ENCODE measurements around the gene DLX6.

DLX6 gene

GRCh38 chr7:97005183-97006054 is at the start of gene DLX6:
Gene DLX6, plus strand, starts transcription at chr7:97005553. Its CDS starts 425 bp downstream, at chr7:97005978.
- no peak for DNase-seq (ENCODE audit: low read depth)

GRCh38 chr7:96959135-96959534 is 46.2 kb upstream of the DLX6 start:
- no peak for DNase-seq (ENCODE audit: low read depth)

GRCh38 chr7:96962221-96962885 is 43.0 kb upstream of the DLX6 start:
- no peak for DNase-seq (ENCODE audit: low read depth)

GRCh38 chr7:96968981-96969380 is 36.4 kb upstream of the DLX6 start:
- no peak for DNase-seq (ENCODE audit: low read depth)

- no peak for DNase-seq (ENCODE audit: low read depth)
These were observed 34.6 kb upstream of the DLX6 start for GRCh38 chr7:96970739-96971138.

- no peak for DNase-seq (ENCODE audit: low read depth)
These were observed 31.4 kb upstream of the DLX6 start for GRCh38 chr7:96973986-96974385.

- no peak for DNase-seq (ENCODE audit: low read depth)
These were observed 29.2 kb upstream of the DLX6 start for GRCh38 chr7:96976106-96976505.

GRCh38 chr7:96977445-96977844 is 27.9 kb upstream of the DLX6 start:
- no peak for DNase-seq (ENCODE audit: low read depth)

- DNase-seq (ENCODE audit: low read depth), result no peak
These were observed 25.6 kb upstream of the DLX6 start for GRCh38 chr7:96979551-96980276.

- DNase-seq (ENCODE audit: low read depth), result no peak
These were observed 22.8 kb upstream of the DLX6 start for GRCh38 chr7:96982586-96982985.

GRCh38 chr7:96985992-96986391 is 19.4 kb upstream of the DLX6 start:
- DNase-seq (ENCODE audit: low read depth), result no peak

GRCh38 chr7:96986901-96987300 is 18.5 kb upstream of the DLX6 start:
- no peak for DNase-seq (ENCODE audit: low read depth)

- no peak for DNase-seq (ENCODE audit: low read depth)
These were observed 17.6 kb upstream of the DLX6 start for GRCh38 chr7:96987719-96988118.

- no peak for DNase-seq (ENCODE audit: low read depth)
These were observed 16.0 kb upstream of the DLX6 start for GRCh38 chr7:96989241-96989858.

- no peak for DNase-seq (ENCODE audit: low read depth)
These were observed 15.5 kb upstream of the DLX6 start for GRCh38 chr7:96989859-96990317.

GRCh38 chr7:96991546-96992191 is 13.7 kb upstream of the DLX6 start:
- DNase-seq (ENCODE audit: low read depth), result no peak

- no peak for DNase-seq (ENCODE audit: low read depth)
These were observed 13.0 kb upstream of the DLX6 start for GRCh38 chr7:96992192-96993005.

GRCh38 chr7:96993094-96993865 is 12.1 kb upstream of the DLX6 start:
- DNase-seq (ENCODE audit: low read depth), result no peak

GRCh38 chr7:96993980-96994379 is 11.4 kb upstream of the DLX6 start:
- DNase-seq (ENCODE audit: low read depth), result no peak
